Measurements from ENCODE around the gene IER5L. TPM values are rescaled to one million over a fixed set of nuclear protein-coding genes. Genes with fewer than 3 reads are reported as not detected.

Gene IER5L
- total RNA-seq, 4 donors from 2014 or later, result 13.0 to 31.5 (median 25.3) TPM

DNA sequence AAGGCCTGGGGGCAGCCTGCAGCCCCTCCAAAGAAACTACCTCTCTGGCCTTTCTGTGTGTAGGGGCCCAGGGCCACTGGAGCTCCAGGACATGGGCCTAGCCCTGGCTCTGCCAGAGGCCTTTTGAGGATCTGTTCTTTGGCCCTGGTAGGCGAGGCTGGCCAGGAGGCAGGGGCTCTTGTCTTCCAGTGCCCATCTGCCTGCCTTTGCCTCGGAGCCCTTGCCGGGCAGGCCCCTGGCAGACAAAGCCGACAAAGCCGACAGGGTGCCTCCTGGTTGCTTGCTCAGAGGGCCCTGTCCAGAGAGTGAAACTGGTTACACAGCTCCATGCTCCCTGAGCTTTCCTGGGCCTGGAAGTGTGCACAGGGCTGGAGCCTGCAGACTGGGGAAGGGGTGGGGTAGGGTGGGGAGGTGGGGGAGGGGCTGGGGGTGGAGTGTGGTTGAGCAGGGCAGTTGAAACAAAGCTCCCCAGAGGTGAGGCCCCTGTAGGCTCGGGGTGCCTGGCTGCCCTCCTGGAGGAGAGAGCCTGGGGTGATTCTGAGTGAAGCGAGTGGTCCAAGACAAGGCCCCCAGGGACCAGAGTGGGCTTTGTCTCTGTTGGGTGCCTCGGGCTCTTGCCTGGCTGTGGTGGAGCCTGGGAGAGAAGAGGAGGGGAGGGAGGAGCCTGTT is 37.5 kb downstream of the IER5L start:
- peaks cover 15 to 94% (median 77%) of the 10 kb centered on the region in 4 donors for H3K4me1 ChIP-seq
- TF ChIP-seq EP300 (IDR thresholded peaks at IDR 0.05), result no peak
- TF ChIP-seq, protein P1, sequence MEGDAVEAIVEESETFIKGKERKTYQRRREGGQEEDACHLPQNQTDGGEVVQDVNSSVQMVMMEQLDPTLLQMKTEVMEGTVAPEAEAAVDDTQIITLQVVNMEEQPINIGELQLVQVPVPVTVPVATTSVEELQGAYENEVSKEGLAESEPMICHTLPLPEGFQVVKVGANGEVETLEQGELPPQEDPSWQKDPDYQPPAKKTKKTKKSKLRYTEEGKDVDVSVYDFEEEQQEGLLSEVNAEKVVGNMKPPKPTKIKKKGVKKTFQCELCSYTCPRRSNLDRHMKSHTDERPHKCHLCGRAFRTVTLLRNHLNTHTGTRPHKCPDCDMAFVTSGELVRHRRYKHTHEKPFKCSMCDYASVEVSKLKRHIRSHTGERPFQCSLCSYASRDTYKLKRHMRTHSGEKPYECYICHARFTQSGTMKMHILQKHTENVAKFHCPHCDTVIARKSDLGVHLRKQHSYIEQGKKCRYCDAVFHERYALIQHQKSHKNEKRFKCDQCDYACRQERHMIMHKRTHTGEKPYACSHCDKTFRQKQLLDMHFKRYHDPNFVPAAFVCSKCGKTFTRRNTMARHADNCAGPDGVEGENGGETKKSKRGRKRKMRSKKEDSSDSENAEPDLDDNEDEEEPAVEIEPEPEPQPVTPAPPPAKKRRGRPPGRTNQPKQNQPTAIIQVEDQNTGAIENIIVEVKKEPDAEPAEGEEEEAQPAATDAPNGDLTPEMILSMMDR (IDR thresholded peaks at IDR 0.05), result no peak
- DNase-seq (ENCODE audit: low spot score in 2 of 2), result no peak
- H3K4me3 ChIP-seq, result peak overlapping the region in 3 of 4 donors; percentile 6 to 48 (median 47)
- WGBS, 2 donors, result 7% methylated on average over 7 to 8 of the region's 8 CpGs
- no peaks in the 10 kb centered on the region for H3K27me3 ChIP-seq
- H3K36me3 ChIP-seq, result peaks cover 0 to 17% (median 0%) of the 10 kb centered on the region in 3 donors
- H3K27ac ChIP-seq, result peak overlapping the region; percentile 97 to 100 (median 100)
- H3K9me3 ChIP-seq, result no peaks in the 10 kb centered on the region

DNA sequence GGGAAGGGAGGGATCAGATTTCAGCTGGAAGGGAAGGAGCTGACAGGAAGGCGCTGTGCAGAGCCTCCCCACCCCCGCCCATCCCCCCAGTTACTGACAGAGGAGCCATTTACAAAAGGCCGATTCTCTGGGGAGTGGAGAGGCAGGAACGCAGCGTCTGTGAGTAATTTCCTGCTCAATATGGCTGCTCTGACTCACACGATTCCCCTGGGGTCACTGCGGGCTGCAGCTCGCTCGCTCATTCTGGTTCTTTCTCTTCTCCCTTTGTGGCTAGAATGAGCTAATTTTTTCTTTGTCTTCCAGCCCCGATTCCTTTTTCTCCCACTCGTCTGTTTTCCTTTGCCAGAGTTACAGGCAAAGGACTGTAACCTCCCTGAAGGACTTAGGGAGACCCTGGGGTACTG is 38.1 kb downstream of the IER5L start:
- H3K4me1 ChIP-seq, result peaks cover 15 to 89% (median 71%) of the 10 kb centered on the region in 4 donors
- no peaks in the 10 kb centered on the region for H3K9me3 ChIP-seq
- H3K4me3 ChIP-seq, result peak overlapping the region; percentile 6 to 48 (median 40)
- 0 to 1% methylated on average over 11 of the region's 11 CpGs for WGBS, 2 donors
- H3K27ac ChIP-seq, result peak overlapping the region; percentile 97 to 100 (median 100)
- DNase-seq (ENCODE audit: low spot score in 2 of 2), result peak; percentile 95 to 97
- peaks cover 0 to 22% (median 0%) of the 10 kb centered on the region in 3 donors for H3K36me3 ChIP-seq
- no peaks in the 10 kb centered on the region for H3K27me3 ChIP-seq
- TF ChIP-seq EP300 (IDR thresholded peaks at IDR 0.05) (peak; percentile 94 to 98), POLR2A (IDR thresholded peaks at IDR 0.05) (peak; percentile 56 to 76)
- TF ChIP-seq, protein P1 (IDR thresholded peaks at IDR 0.05), result no peak

DNA sequence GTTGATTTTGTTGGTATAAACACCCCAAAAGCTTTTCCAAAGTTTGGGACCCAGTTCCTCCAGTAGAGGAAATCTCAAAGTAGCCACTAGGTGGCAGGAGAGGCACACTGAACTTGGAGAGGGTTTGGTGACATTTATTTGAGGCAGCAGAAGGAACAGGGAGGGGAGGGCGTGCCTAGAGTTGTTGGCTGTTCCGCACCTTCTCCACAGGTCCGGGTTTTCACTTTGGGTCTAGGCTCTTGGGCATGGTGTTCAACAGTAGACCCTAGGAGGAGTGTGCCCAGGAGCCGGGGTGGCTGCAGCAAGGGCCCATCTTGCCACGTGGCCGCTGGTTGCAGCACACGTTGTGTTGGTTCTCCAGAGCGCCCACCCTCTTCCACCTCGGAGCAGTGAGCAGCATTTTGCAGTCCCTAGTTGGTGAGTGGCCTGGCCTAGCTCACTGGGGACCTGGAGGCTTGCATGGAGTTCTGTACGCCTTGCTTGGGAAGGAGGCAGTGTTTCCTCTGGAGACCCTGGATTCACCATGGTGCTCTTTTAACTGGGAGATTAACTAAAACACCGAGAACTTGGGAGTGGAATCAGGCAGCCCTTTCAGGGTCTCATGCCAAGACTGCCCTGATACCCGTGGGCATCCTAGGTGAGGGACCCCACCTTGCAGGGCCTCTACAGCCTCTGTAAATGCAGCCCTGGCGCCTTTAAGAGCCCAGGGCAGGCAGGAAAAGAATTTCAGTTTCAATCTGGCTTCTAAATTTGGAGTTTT is 38.6 kb downstream of the IER5L start:
- peak overlapping the region; percentile 97 to 100 (median 100) for H3K27ac ChIP-seq
- no peak for TF ChIP-seq POLR2A (IDR thresholded peaks at IDR 0.05)
- peak in 1 of 2 donors; percentile 50 for TF ChIP-seq EP300 (IDR thresholded peaks at IDR 0.05)
- TF ChIP-seq, protein P1 (IDR thresholded peaks at IDR 0.05), result peak; percentile 87 to 97 (median 90)
- H3K27me3 ChIP-seq, result no peaks in the 10 kb centered on the region
- WGBS, 2 donors, result 1 to 2% methylated on average over 12 to 13 of the region's 13 CpGs
- no peaks in the 10 kb centered on the region for H3K9me3 ChIP-seq
- H3K4me1 ChIP-seq, result peaks cover 15 to 83% (median 68%) of the 10 kb centered on the region in 4 donors
- H3K36me3 ChIP-seq, result peaks cover 0 to 28% (median 0%) of the 10 kb centered on the region in 3 donors
- peak overlapping the region; percentile 6 to 48 (median 40) for H3K4me3 ChIP-seq
- peak; percentile 77 to 98 for DNase-seq (ENCODE audit: low spot score in 2 of 2)

DNA sequence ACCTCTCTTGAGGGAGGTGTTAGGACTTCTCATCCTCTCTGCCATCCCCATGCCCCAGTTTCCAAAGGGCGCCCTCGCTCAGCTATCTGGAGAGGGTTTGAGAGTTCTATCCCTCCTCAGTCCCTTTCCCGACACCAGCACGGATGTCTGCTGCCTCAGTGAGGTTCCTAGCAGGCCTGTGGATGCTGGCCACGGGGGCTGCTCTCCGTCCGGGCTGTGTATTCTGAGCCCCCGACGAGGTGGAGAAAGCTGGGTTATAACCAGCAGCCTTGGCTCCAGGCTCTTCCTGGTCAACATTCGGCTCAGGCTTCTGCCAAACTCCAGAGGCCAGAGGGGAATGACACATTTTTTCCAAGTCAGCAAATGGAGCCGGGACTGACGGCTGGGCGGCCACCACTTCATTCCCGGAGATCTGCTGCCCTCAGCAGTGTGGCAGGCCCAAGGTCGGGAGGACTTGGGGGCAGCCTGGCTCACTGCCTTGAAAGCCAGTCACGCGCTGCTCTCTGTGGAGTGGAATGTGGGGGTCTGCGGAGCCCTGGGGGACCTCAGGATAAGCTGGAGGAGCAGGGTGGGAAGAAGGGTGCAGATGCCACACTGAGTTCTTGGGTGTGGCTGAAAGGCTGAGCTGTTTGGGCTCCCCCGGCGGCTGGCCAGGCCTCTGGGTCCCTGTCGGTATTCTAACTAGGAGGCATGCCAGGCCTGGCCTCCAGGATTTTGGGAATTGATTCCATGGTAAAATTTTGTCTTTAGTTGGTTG is 39.4 kb downstream of the IER5L start:
- Histone ChIP-seq H3K27ac (peak overlapping the region; percentile 97 to 100 (median 100)), H3K4me1 (peaks cover 15 to 76% (median 63%) of the 10 kb centered on the region in 4 donors), H3K27me3 (no peaks in the 10 kb centered on the region), H3K4me3 (peak overlapping the region in 2 of 4 donors; percentile 6 to 48), H3K36me3 (peaks cover 0 to 32% (median 0%) of the 10 kb centered on the region in 3 donors), H3K9me3 (no peaks in the 10 kb centered on the region)
- WGBS, 2 donors, result 11 to 22% methylated on average over 20 to 21 of the region's 21 CpGs
- peak; percentile 37 to 50 for DNase-seq (ENCODE audit: low spot score in 2 of 2)
- TF ChIP-seq EP300 (IDR thresholded peaks at IDR 0.05) (peak; percentile 33 to 79), POLR2A (IDR thresholded peaks at IDR 0.05) (no peak)
- TF ChIP-seq, protein P1 (IDR thresholded peaks at IDR 0.05), result no peak

Measured in tibial nerve (tissue), 4 donors.